ENCODE measurements around the gene TMEM74B. TPM values are rescaled to one million over a fixed set of nuclear protein-coding genes. Genes with fewer than 3 reads are reported as not detected.

TMEM74B gene
- total RNA-seq, 4 donors from 2014 or later = 0.44 to 12.4 (median 1.8) TPM

DNA sequence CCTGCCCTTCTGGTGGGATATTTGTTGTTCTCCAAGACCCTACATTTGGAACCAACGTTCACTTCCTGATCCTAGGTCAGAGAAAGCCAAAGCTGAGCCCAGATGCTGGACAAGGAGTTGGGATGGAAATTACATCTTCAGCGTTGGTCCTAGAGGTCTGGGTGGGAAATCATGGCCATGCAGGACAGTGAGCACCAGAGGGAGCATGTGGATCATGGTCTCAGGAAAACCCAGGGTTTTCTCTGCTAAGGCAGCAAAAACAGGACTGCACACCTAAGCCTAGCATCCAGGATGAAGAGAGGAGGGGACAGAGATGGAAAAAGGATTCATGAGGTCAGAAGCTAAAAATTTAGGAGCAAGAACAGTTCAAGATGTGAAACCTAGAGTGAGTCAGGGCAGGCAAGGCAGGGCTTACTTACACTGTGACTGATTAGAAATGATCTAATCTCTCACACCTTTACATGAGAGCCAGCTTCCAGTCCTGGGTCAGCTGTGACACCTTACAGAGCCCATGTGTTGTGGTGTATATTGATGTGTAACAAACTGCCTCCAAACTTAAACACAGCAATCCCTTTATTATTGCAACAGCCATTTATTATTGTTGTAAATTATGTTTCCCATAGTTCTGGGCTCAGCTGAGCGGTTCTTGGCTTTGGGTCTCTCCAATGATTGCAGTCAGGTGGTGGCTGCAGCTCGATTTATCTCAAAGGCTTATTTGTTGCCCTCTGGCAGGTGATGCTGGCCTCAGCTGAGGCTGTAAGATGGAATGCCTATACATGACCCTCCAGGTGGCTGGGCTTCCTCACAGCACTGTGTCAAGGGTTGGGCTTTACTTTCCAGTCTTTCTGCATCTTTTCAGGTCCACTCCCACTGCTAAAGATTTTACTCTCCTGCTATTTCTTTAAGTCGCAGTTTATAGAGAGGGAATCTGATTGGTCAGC is 24.9 kb upstream of the TMEM74B start:
- Histone ChIP-seq H3K27me3 (peaks cover 0 to 4% of the 10 kb centered on the region in 2 donors), H3K4me3 (no peak overlapping the region), H3K9me3 (no peaks in the 10 kb centered on the region), H3K27ac (no peak overlapping the region), H3K36me3 (no peaks in the 10 kb centered on the region), H3K4me1 (peaks cover 0 to 11% (median 4%) of the 10 kb centered on the region in 4 donors)
- no peak for DNase-seq (ENCODE audit: low spot score in 2 of 2)
- TF ChIP-seq EP300 (IDR thresholded peaks at IDR 0.05) = no peak
- TF ChIP-seq, protein P1, sequence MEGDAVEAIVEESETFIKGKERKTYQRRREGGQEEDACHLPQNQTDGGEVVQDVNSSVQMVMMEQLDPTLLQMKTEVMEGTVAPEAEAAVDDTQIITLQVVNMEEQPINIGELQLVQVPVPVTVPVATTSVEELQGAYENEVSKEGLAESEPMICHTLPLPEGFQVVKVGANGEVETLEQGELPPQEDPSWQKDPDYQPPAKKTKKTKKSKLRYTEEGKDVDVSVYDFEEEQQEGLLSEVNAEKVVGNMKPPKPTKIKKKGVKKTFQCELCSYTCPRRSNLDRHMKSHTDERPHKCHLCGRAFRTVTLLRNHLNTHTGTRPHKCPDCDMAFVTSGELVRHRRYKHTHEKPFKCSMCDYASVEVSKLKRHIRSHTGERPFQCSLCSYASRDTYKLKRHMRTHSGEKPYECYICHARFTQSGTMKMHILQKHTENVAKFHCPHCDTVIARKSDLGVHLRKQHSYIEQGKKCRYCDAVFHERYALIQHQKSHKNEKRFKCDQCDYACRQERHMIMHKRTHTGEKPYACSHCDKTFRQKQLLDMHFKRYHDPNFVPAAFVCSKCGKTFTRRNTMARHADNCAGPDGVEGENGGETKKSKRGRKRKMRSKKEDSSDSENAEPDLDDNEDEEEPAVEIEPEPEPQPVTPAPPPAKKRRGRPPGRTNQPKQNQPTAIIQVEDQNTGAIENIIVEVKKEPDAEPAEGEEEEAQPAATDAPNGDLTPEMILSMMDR (IDR thresholded peaks at IDR 0.05) = no peak
- TF ChIP-seq POLR2A (IDR thresholded peaks at IDR 0.05) = no peak
- 54 to 57% methylated on average over 5 of the region's 5 CpGs for WGBS, 2 donors

DNA sequence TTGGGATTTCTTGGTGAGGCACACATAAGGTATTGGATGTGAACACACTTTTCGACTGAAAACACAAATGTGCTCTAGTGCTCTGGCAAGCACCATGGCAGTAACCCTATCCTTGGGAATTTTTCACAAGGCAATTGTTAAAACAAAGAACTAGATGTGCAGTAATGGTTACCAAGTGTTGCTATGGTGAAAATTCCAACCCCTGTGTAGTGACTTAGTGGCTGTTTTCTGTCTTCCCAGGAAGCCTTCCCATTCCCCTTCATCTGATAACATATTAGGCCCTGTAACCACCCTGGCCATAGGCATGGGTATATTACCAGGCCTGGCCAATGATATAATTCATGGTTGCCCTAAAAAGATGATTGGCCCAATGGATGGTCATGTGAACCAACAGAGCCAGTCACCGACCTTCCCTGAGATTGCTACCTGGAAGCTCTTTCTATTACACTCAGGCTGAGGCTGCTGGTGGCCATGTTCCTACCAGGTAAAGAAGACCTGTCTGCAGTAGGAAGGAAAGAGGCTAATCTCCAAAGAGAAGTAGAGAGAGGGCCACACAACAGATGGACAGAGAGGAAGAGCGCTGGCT is 22.6 kb upstream of the TMEM74B start:
- no peaks in the 10 kb centered on the region for H3K27me3 ChIP-seq
- no peak for DNase-seq (ENCODE audit: low spot score in 2 of 2)
- no peak for TF ChIP-seq POLR2A (IDR thresholded peaks at IDR 0.05)
- no peak overlapping the region for H3K4me3 ChIP-seq
- WGBS, 2 donors = 83 to 89% methylated on average over 3 of the region's 3 CpGs
- H3K36me3 ChIP-seq = no peaks in the 10 kb centered on the region
- H3K27ac ChIP-seq = no peak overlapping the region
- no peaks in the 10 kb centered on the region for H3K9me3 ChIP-seq
- peaks cover 0 to 15% (median 0%) of the 10 kb centered on the region in 4 donors for H3K4me1 ChIP-seq

DNA sequence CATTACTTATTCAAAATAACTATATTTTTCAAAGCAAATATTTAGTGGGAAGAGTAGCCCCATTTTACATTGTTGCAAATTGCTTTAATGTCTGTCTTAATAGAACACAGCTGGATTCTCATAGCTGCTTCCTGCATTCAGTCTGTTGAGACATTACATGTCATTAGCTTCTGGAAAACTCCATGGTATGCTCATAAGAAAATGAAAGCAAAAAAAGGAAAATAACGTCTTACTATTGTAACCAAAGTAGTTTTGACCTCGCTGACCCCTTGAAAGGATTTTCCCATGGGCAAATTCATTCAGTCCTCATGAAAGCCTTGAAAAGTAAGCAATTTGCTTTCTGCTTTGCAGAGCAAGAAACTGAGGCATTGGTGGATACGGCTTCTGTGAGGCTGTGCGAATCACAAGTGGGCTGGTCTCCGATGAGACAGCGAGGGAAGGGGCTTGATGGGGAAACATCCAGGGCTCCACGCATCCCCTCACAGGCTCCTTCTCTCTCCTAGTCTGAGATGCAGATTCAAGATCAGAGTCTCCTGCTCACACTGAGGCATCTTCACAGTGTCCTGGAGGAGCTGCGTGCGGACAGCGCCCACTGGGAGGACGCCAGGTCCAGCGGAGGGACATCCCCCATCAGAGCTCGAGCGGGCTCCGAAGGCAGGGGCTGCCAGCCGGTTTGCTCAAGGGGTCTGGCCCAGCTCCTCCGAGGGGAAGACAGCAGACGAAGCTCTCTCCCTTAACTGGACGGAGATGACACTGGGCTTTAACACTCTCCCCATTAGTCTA is 21.8 kb upstream of the TMEM74B start:
- TF ChIP-seq, protein P1 (IDR thresholded peaks at IDR 0.05) = no peak
- Histone ChIP-seq H3K4me1 (peaks cover 0 to 15% (median 0%) of the 10 kb centered on the region in 4 donors), H3K36me3 (no peaks in the 10 kb centered on the region), H3K9me3 (no peaks in the 10 kb centered on the region), H3K27me3 (no peaks in the 10 kb centered on the region), H3K27ac (no peak overlapping the region), H3K4me3 (no peak overlapping the region)
- DNase-seq (ENCODE audit: low spot score in 2 of 2) = no peak
- WGBS, 2 donors = 50 to 66% methylated on average over 16 to 19 of the region's 19 CpGs

DNA sequence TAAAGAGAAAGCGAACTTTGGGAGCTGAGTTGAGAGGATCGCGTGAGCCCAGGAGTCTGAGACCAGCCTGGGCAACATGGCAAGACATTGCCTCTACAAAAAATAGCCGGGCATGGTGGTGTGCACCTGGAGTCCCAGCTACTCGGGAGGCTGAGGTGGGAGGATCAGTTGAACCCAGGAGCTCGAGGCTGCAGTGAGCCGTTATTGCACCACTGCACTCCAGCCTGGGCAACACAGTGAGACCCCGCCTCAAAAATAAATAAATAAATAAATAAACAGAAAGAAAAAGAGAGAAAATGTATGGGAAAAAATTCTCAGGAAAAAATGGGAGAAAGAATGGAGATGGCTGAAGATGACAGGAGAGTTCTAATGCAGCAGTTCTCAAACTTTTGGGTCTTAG is 21.0 kb upstream of the TMEM74B start:
- Histone ChIP-seq H3K27me3 (no peaks in the 10 kb centered on the region), H3K27ac (no peak overlapping the region), H3K9me3 (no peaks in the 10 kb centered on the region), H3K4me3 (no peak overlapping the region), H3K4me1 (peaks cover 0 to 15% (median 0%) of the 10 kb centered on the region in 4 donors), H3K36me3 (no peaks in the 10 kb centered on the region)
- TF ChIP-seq, protein P1 (IDR thresholded peaks at IDR 0.05) = no peak
- TF ChIP-seq POLR2A (IDR thresholded peaks at IDR 0.05) = no peak
- no peak for TF ChIP-seq EP300 (IDR thresholded peaks at IDR 0.05)
- no peak for DNase-seq (ENCODE audit: low spot score in 2 of 2)
- WGBS, 2 donors = 89 to 92% methylated on average over 8 of the region's 8 CpGs

DNA sequence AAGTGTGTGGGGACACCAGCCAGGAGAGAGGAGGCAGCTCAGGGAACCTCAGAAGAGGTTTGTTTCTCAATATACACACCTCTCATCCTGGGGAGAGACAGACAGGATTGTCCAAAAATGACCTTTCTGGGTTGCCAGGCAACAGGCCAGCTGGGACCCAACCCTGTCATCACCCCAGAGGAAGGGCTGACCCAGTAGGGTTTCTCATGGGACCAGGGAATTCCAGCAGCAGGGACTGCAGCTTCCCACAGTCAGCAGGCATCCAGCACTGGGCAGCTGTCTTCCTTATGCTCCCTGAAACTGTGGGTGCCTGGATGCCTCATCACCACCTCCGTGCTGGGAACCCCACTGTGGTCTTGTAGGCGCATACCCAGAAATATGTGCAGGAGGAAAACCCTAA is 19.8 kb upstream of the TMEM74B start:
- Histone ChIP-seq H3K4me1 (peaks cover 0 to 15% (median 0%) of the 10 kb centered on the region in 4 donors), H3K4me3 (no peak overlapping the region), H3K9me3 (no peaks in the 10 kb centered on the region), H3K36me3 (no peaks in the 10 kb centered on the region), H3K27ac (no peak overlapping the region), H3K27me3 (no peaks in the 10 kb centered on the region)
- no peak for DNase-seq (ENCODE audit: low spot score in 2 of 2)
- TF ChIP-seq POLR2A (IDR thresholded peaks at IDR 0.05) = no peak
- TF ChIP-seq, protein P1 (IDR thresholded peaks at IDR 0.05) = no peak
- no peak for TF ChIP-seq EP300 (IDR thresholded peaks at IDR 0.05)
- 82 to 89% methylated on average over 2 of the region's 2 CpGs for WGBS, 2 donors
